ENCODE measurements around the gene FRY. TPM values are rescaled to one million over a fixed set of nuclear protein-coding genes. Genes with fewer than 3 reads are reported as not detected.

The FRY gene
- total RNA-seq, 4 donors from 2014 or later: 99.5 to 285 (median 158) TPM

- 89% methylated on average over 2 to 3 of the region's 3 CpGs for WGBS, 2 donors (ENCODE audit: low coverage in 1 of 2)
- Histone ChIP-seq H3K4me1 (no peaks in the 10 kb centered on the region), H3K36me3 (no peaks in the 10 kb centered on the region), H3K4me3 (no peak overlapping the region), H3K9me3 (no peaks in the 10 kb centered on the region), H3K27ac (no peak overlapping the region), H3K27me3 (no peaks in the 10 kb centered on the region)
- TF ChIP-seq POLR2A (IDR thresholded peaks at IDR 0.05) (no peak), CTCF (IDR thresholded peaks at IDR 0.05) (no peak), EP300 (IDR thresholded peaks at IDR 0.05) (no peak), POLR2AphosphoS5 (IDR thresholded peaks at IDR 0.05) (no peak)
- no peak for ATAC-seq
Observed at GRCh38 chr13:32079587-32079986, 48.0 kb downstream of the FRY start.

- Histone ChIP-seq H3K9me3 (no peaks in the 10 kb centered on the region), H3K27ac (no peak overlapping the region), H3K4me1 (no peaks in the 10 kb centered on the region), H3K27me3 (no peaks in the 10 kb centered on the region), H3K4me3 (no peak overlapping the region), H3K36me3 (no peaks in the 10 kb centered on the region)
- TF ChIP-seq CTCF (IDR thresholded peaks at IDR 0.05): no peak
- no peak for ATAC-seq
- WGBS, 2 donors (ENCODE audit: low coverage in 1 of 2): 75 to 100% methylated on average over 1 of the region's 1 CpG
Observed at GRCh38 chr13:32080328-32080744, 48.8 kb downstream of the FRY start.

DNA sequence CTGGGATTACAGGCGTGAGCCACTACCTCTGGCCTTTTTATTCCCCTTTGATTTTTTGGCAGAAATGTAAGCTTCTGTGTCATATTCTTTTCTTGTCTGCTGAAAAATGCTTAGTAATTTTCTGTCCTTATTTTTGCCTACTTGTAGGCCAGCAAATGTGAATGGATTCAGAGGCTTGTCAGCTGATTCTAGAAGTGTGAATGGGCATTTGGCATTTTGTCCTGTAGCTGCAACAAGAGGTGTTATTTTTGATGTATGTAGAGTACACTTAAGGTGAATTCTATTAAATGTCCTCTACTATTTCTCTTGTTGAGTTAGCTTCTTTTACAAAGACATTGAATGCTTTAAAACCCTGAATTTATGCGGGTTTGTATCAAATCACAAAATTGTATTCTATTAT, 50.0 kb downstream of the FRY start:
- Histone ChIP-seq H3K4me1 (peaks cover 0 to 8% (median 0%) of the 10 kb centered on the region in 3 donors), H3K36me3 (no peaks in the 10 kb centered on the region), H3K27ac (no peak overlapping the region), H3K27me3 (no peaks in the 10 kb centered on the region), H3K4me3 (no peak overlapping the region), H3K9me3 (no peaks in the 10 kb centered on the region)
- WGBS, 2 donors (ENCODE audit: low coverage in 1 of 2): 100% methylated on average over 2 of the region's 2 CpGs
- TF ChIP-seq POLR2AphosphoS5 (IDR thresholded peaks at IDR 0.05) (no peak), POLR2A (IDR thresholded peaks at IDR 0.05) (no peak), CTCF (IDR thresholded peaks at IDR 0.05) (no peak), EP300 (IDR thresholded peaks at IDR 0.05) (no peak)
- ATAC-seq: no peak

- no peak for TF ChIP-seq EP300 (IDR thresholded peaks at IDR 0.05)
- TF ChIP-seq POLR2A (IDR thresholded peaks at IDR 0.05): no peak
Observed at GRCh38 chr13:32086366-32086765, 54.8 kb downstream of the FRY start.

DNA sequence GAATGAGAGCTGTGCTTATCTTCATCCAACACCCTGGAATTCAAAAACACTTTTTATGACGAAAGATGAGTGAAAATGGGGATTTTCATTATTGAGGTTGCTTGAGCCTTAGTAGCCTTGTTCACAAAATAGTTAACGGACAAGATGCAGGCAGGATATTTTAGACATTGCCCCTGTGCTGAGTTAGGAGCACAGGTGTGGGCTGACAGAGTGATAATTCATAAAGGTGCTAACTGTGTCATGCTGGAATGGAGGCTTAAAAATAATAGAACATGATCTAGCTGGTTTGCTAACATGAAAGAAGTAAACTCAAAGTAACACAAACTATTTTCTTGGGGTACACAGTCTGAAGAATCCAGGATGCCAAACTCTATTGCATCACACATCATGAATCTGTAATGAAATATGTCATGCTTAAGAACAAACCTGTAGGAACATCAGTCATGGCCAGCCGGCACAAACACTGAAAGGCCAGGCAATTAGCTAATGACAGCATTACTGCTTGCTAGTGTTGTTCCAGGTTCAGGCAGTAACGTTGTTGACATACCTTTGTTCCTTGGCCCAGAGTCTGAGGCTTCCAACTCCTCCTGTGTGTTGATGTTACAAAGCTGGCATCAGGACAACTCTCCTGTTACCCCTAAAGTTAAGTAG, 55.3 kb downstream of the FRY start:
- ATAC-seq: peak; percentile 22
- no peaks in the 10 kb centered on the region for H3K27me3 ChIP-seq
- 27 to 53% methylated on average over 3 to 4 of the region's 4 CpGs for WGBS, 2 donors (ENCODE audit: low coverage in 1 of 2)
- H3K9me3 ChIP-seq: no peaks in the 10 kb centered on the region
- no peaks in the 10 kb centered on the region for H3K36me3 ChIP-seq
- H3K4me1 ChIP-seq: peaks cover 0 to 26% (median 4%) of the 10 kb centered on the region in 3 donors
- no peak overlapping the region for H3K4me3 ChIP-seq
- no peak for TF ChIP-seq POLR2A (IDR thresholded peaks at IDR 0.05)
- TF ChIP-seq EP300 (IDR thresholded peaks at IDR 0.05): no peak
- no peak for TF ChIP-seq CTCF (IDR thresholded peaks at IDR 0.05)
- no peak for TF ChIP-seq POLR2AphosphoS5 (IDR thresholded peaks at IDR 0.05)
- no peak overlapping the region for H3K27ac ChIP-seq

More at GRCh38 chr13:32086366-32086765, 54.8 kb downstream of the FRY start:
- Histone ChIP-seq H3K9me3 (no peaks in the 10 kb centered on the region), H3K27me3 (no peaks in the 10 kb centered on the region), H3K4me3 (no peak overlapping the region), H3K27ac (no peak overlapping the region), H3K36me3 (no peaks in the 10 kb centered on the region), H3K4me1 (peaks cover 0 to 26% (median 4%) of the 10 kb centered on the region in 3 donors)
- whole genome bisulfite sequencing, 2 donors (ENCODE audit: low coverage in 1 of 2): 22 to 35% methylated on average over 2 of the region's 2 CpGs
- no peak for ATAC-seq

All from gastroesophageal sphincter (tissue), 4 donors.